T-cell (primary cell): ENCODE data around the gene CHTF8. TPM values are rescaled to one million over a fixed set of nuclear protein-coding genes. Genes with fewer than 3 reads are reported as not detected.
"Not testable (repeated sequence)": the region's sequence is repeated elsewhere in the genome, so short reads cannot be mapped to it uniquely, and the experiment has no call there.

Experiments used
- ATAC-seq, 4 experiments: fragments of 200-7000 bp in 3 of 4; fragments of 150-1000 bp in 1 of 4; cut with Tn5 transposase; replicated peaks in 1 of 4; 1 replicate in 3 of 4; 2 replicates in 1 of 4; pipeline ENCODE4 v1.10.0; 2021; ENCODE audit warnings: moderate library complexity in 3 of 4, mild to moderate bottlenecking in 2 of 4, moderate number of reproducible peaks in 1 of 4
- CTCF ChIA-PET, 2 donors: fragments of 300-600 bp; sonication (Branson Sonifier 250); formaldehyde crosslinking; loops; one replicate each; lab custom pipeline; 2022; ENCODE audit warnings: antibody characterized with exemption in 2 of 2; lab: Charles Lee
- POLR2A ChIA-PET, 2 donors: fragments of 300-600 bp; sonication (Branson Sonifier 250); formaldehyde crosslinking; loops; one replicate each; lab custom pipeline; 2022; ENCODE audit warnings: antibody characterized with exemption in 2 of 2; lab: Charles Lee
- DNase-seq, 35 experiments: peaks; one replicate each; pipeline versions ENCODE4 v3.0.0 to v3.0.0-alpha.2; 2013 to 2023
- H3K27ac ChIP-seq: one replicate; pipeline ENCODE4 v1.5.1; 2013; ENCODE audit warnings: low read length
- H3K27me3 ChIP-seq, 2 experiments: replicated peaks in 1 of 2; 1 replicate in 1 of 2; 2 replicates in 1 of 2; pipeline versions ENCODE4 v1.6.1 to v1.7.0; 2013; ENCODE audit warnings: low read length in 1 of 2, mixed read lengths in 1 of 2; ENCODE audit not compliant: control insufficient read depth in 2 of 2, insufficient read depth in 2 of 2; ENCODE audit errors: extremely low read depth in 1 of 2
- H3K36me3 ChIP-seq, 2 donors: 1 replicate in 1 of 2; 2 replicates in 1 of 2; pipeline versions ENCODE4 v1.6.1 to v1.7.0; 2013; ENCODE audit warnings: low read length in 1 of 2; ENCODE audit not compliant: control insufficient read depth in 2 of 2, insufficient read depth in 1 of 2; ENCODE audit errors: extremely low read depth in 1 of 2
- H3K4me1 ChIP-seq, 2 experiments: 1 replicate in 1 of 2; 2 replicates in 1 of 2; pipeline versions ENCODE4 v1.6.1 to v1.7.0; 2013; ENCODE audit warnings: low read length in 2 of 2, mixed read lengths in 1 of 2; ENCODE audit not compliant: insufficient read depth in 2 of 2, control insufficient read depth in 1 of 2; ENCODE audit errors: extremely low read depth in 1 of 2
- H3K4me3 ChIP-seq, 2 donors: 1 replicate in 1 of 2; 2 replicates in 1 of 2; pipeline versions ENCODE4 v1.5.1 to v1.7.0; 2013; ENCODE audit warnings: mild to moderate bottlenecking in 2 of 2, low read length in 1 of 2, moderate library complexity in 1 of 2; ENCODE audit not compliant: control insufficient read depth in 1 of 2; ENCODE audit errors: extremely low read depth in 1 of 2
- H3K9me3 ChIP-seq: 2 replicates; pipeline ENCODE4 v1.7.0; 2013
- H3K27ac Mint-ChIP-seq, 2 donors: one replicate each; pipeline ENCODE4 v1.8.0; 2020 to 2021; ENCODE audit warnings: mild to moderate bottlenecking in 2 of 2, mixed read lengths in 2 of 2
- H3K27me3 Mint-ChIP-seq, 2 donors: one replicate each; pipeline ENCODE4 v1.8.0; 2021 to 2022; ENCODE audit warnings: mixed read lengths in 2 of 2
- H3K36me3 Mint-ChIP-seq: one replicate; pipeline ENCODE4 v1.8.0; 2021; ENCODE audit warnings: mixed read lengths
- H3K4me1 Mint-ChIP-seq, 3 donors: one replicate each; pipeline ENCODE4 v1.8.0; 2020 to 2022; ENCODE audit warnings: mixed read lengths in 3 of 3, mild to moderate bottlenecking in 1 of 3
- H3K4me3 Mint-ChIP-seq, 3 donors: one replicate each; pipeline ENCODE4 v1.8.0; 2020 to 2022; ENCODE audit warnings: mild to moderate bottlenecking in 3 of 3, mixed read lengths in 3 of 3, moderate library complexity in 3 of 3
- H3K9me3 Mint-ChIP-seq, 3 donors: one replicate each; pipeline ENCODE4 v1.8.0; 2020 to 2022; ENCODE audit warnings: mixed read lengths in 3 of 3
- WGBS: methylation state at CpG from one replicate; pipeline ENCODE4 v1.1.5; 2013; ENCODE audit warnings: missing lambda C conversion rate; ENCODE audit not compliant: insufficient coverage; 5-methylcytosine and 5-hydroxymethylcytosine counted together
- total RNA-seq, 35 experiments: library from RNA in 6 of 35; stranded (reverse) in 6 of 35; fragments of 120-200 nt in 1 of 35; gene quantifications; one replicate each; pipeline versions ENCODE4 v1.2.1 to v1.2.4 and lab custom pipeline; 2013 to 2026

CHTF8 gene
- total RNA-seq, 5 donors from 2014 or later (not counting 1 experiment from before 2014, with no cell fraction given) = 64.8 to 138 (median 124) TPM

DNA sequence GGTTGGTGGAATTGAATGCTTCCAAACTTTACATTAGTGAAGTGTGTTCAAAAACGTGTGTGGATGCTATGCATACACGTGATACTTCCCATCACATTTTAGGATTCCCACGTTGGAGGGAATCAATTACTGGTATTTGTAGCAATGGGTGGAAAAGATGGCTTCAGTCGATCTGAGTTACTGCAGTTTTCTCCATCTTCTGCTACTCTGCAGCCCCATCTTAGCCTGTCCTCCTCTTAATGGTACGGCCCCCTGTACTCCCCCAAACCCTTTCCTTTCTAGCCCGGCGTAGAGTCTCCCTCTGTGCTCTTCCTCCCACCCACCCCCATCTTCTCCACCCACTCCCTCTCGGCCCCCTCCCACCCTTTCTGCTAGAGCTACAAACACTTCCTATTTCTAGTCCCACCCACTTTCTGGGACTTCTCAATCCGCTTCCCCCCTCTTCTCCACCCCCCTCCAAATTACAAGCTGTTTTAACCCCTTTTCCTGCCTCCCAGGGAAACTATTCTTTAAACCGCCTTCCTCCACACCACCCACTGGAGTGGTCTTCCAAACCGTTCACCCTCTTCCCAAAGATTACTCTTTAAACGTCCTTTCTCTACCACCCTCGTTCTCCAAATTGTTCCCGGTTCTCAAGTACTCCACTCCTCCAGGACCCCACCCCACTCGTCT, 1.1 kb downstream of the CHTF8 start:
- Histone ChIP-seq H3K36me3 (peaks cover 2 to 11% of the 10 kb centered on the region in 2 donors), H3K4me1 (peaks cover 16 to 20% of the 10 kb centered on the region in 2 experiments), H3K27me3 (no peaks in the 10 kb centered on the region), H3K27ac (peak overlapping the region; percentile 59), H3K9me3 (no peaks in the 10 kb centered on the region), H3K4me3 (peak overlapping the region; percentile 80 to 81)
- Mint-ChIP-seq H3K27ac (peak overlapping the region; percentile 87 to 88), H3K4me1 (peaks cover 59 to 65% (median 64%) of the 10 kb centered on the region in 3 donors), H3K27me3 (no peaks in the 10 kb centered on the region), H3K36me3 (peaks cover 2% of the 10 kb centered on the region), H3K9me3 (no peaks in the 10 kb centered on the region), H3K4me3 (peak overlapping the region; percentile 92 to 95 (median 94))
- DNase-seq = peak in 2 of 35 experiments; percentile 18 to 39
- POLR2A ChIA-PET = interaction anchor here (0.6 to 0.7 kb wide), 6 partner anchors 9 to 763 kb away, joined by 3 to 8 read pairs (median 4); no protein-coding TSS in a partner anchor
- 0% methylated on average over 9 of the region's 15 CpGs for WGBS
- ATAC-seq = no peak
- CTCF ChIA-PET = interaction anchor here (0.5 to 0.7 kb wide), 2 partner anchors 21 to 585 kb away, joined by 3 to 14 read pairs; no protein-coding TSS in a partner anchor

DNA sequence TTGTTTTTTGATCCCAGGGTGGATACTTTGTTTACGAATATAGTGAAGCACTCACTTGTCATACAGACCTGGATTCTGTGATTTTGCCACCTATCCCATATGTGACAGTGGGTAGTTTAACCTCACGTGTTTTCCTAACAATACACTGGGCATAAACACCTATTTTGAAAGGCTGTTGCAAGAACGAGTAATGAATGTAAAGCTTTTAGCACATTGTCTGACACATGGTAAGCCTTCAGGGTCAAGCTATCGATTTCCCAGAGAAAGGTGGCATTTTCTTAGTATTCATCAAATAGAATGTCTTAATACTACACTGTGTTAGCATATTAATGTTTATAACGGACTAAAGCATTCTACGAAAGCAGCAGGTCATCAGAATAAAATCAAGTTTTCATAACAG, 1.9 kb downstream of the CHTF8 start:
- Histone ChIP-seq H3K4me3 (no peak overlapping the region), H3K4me1 (peaks cover 16 to 20% of the 10 kb centered on the region in 2 experiments), H3K27me3 (no peaks in the 10 kb centered on the region), H3K27ac (peak overlapping the region; percentile 22), H3K9me3 (no peaks in the 10 kb centered on the region), H3K36me3 (peaks cover 2 to 10% of the 10 kb centered on the region in 2 donors)
- peaks cover 64 to 70% (median 68%) of the 10 kb centered on the region in 3 donors for H3K4me1 Mint-ChIP-seq
- peak overlapping the region in 1 of 2 donors; percentile 87 for H3K27ac Mint-ChIP-seq
- H3K9me3 Mint-ChIP-seq = no peaks in the 10 kb centered on the region
- ChIA-PET POLR2A (no interaction called here), CTCF (interaction anchor here (0.5 to 0.6 kb wide), 4 partner anchors 14 to 1124 kb away, joined by 3 to 6 read pairs (median 4); no protein-coding TSS in a partner anchor)
- ATAC-seq = no peak
- peak overlapping the region; percentile 92 to 95 (median 94) for H3K4me3 Mint-ChIP-seq
- no peak for DNase-seq
- no CpG with 5 or more reads among the region's 6 CpGs for WGBS
- H3K36me3 Mint-ChIP-seq = peaks cover 2% of the 10 kb centered on the region
- no peaks in the 10 kb centered on the region for H3K27me3 Mint-ChIP-seq

GRCh38 chr16:69127966-69128510, 4.3 kb downstream of the CHTF8 start:
- H3K9me3 Mint-ChIP-seq = no peaks in the 10 kb centered on the region
- ChIA-PET CTCF (interaction anchor here (0.6 to 1.3 kb wide), 5 partner anchors 63 to 603 kb away, joined by 3 to 9 read pairs (median 3); no protein-coding TSS in a partner anchor), POLR2A (interaction anchor here in 1 of 2 donors (0.6 to 0.7 kb wide), 3 partner anchors 182 to 1392 kb away, joined by 3 to 8 read pairs (median 4); no protein-coding TSS in a partner anchor)
- Histone ChIP-seq H3K36me3 (peaks cover 0 to 10% of the 10 kb centered on the region in 2 donors), H3K27ac (no peak overlapping the region), H3K4me3 (no peak overlapping the region), H3K27me3 (no peaks in the 10 kb centered on the region), H3K4me1 (peaks cover 10 to 14% of the 10 kb centered on the region in 2 experiments), H3K9me3 (no peaks in the 10 kb centered on the region)
- WGBS = 100% methylated on average over 5 of the region's 12 CpGs
- no peak overlapping the region for H3K4me3 Mint-ChIP-seq
- peaks cover 2% of the 10 kb centered on the region for H3K36me3 Mint-ChIP-seq
- peaks cover 49 to 59% (median 55%) of the 10 kb centered on the region in 3 donors for H3K4me1 Mint-ChIP-seq
- no peak overlapping the region for H3K27ac Mint-ChIP-seq
- ATAC-seq (no peak), DNase-seq (no peak)
- H3K27me3 Mint-ChIP-seq = no peaks in the 10 kb centered on the region

DNA sequence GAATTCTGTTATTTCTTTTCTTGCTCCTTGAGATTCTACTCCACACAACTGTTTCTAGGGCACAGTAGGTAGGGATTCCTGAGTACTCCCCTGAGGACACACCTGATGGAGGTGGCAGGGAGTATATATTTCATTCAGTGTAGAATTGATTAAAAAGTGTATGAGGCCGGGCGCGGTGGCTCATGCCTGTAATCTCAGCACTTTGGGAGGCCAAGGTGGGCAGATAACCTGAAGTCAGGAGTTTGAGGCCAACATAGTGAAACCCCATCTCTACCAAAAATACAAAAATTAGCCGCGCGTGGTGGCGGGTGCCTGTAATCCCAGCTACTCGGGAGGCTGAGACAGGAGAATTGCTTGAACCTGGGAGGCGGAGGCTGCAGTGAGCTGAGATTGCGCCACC, 5.6 kb downstream of the CHTF8 start:
- not testable (repeated sequence) for H3K36me3 Mint-ChIP-seq, DNase-seq, H3K4me3 Mint-ChIP-seq, H3K27me3 ChIP-seq, H3K27me3 Mint-ChIP-seq, H3K9me3 Mint-ChIP-seq, H3K4me3 ChIP-seq, H3K27ac ChIP-seq, ATAC-seq, H3K9me3 ChIP-seq
- POLR2A ChIA-PET = interaction anchor here in 1 of 2 donors (0.6 kb wide), 2 partner anchors 118 to 269 kb away, joined by 3 to 14 read pairs; no protein-coding TSS in a partner anchor
- peaks cover 45 to 54% (median 51%) of the 10 kb centered on the region in 3 donors for H3K4me1 Mint-ChIP-seq
- Histone ChIP-seq H3K4me1 (peaks cover 8 to 10% of the 10 kb centered on the region in 2 experiments), H3K36me3 (peaks cover 0 to 10% of the 10 kb centered on the region in 2 donors)
- H3K27ac Mint-ChIP-seq = peak overlapping the region in 1 of 2 donors; percentile 55
- 100% methylated on average over 2 of the region's 10 CpGs for WGBS
- CTCF ChIA-PET = interaction anchor here (0.6 to 1.3 kb wide), 4 partner anchors 211 to 1378 kb away, joined by 3 to 12 read pairs (median 4); no protein-coding TSS in a partner anchor

- no peak for DNase-seq
- Mint-ChIP-seq H3K9me3 (no peaks in the 10 kb centered on the region), H3K36me3 (peaks cover 5% of the 10 kb centered on the region), H3K4me1 (peaks cover 40 to 48% (median 48%) of the 10 kb centered on the region in 3 donors), H3K27ac (peak overlapping the region in 1 of 2 donors; percentile 55), H3K4me3 (no peak overlapping the region), H3K27me3 (no peaks in the 10 kb centered on the region)
- Histone ChIP-seq H3K27me3 (no peaks in the 10 kb centered on the region), H3K9me3 (no peaks in the 10 kb centered on the region), H3K36me3 (peaks cover 0 to 12% of the 10 kb centered on the region in 2 donors), H3K27ac (no peak overlapping the region), H3K4me1 (peaks cover 4 to 8% of the 10 kb centered on the region in 2 experiments), H3K4me3 (no peak overlapping the region)
- ChIA-PET CTCF (no interaction called here), POLR2A (interaction anchor here in 1 of 2 donors (0.5 kb wide), 1 partner anchor 252 kb away, joined by 5 read pairs; no protein-coding TSS in a partner anchor)
- ATAC-seq = no peak
- WGBS = 100% methylated on average over 2 of the region's 3 CpGs
Observed at GRCh38 chr16:69126221-69126620, 6.2 kb downstream of the CHTF8 start.

DNA sequence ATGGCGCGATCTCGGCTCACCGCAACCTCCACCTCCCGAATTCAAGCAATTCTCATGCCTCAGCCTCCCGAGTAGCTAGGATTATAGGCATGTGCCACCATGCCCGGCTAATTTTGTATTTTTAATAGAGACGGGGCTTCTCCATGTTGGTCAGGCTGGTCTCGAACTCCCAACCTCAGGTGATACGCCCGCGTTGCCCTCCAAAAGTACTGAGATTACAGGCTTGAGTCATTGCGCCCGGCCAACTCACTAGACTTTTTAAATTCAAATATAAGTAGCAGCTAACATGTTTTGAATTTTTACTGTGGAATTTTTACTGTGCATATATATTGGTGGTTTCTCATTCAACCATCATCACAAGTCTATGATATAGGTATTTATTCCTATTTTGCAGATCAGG, 7.4 kb downstream of the CHTF8 start:
- H3K27ac ChIP-seq = not testable (repeated sequence)
- POLR2A ChIA-PET = interaction anchor here in 1 of 2 donors (0.5 kb wide), 1 partner anchor 28 kb away, joined by 3 read pairs; no protein-coding TSS in a partner anchor
- peaks cover under 1 to 24% of the 10 kb centered on the region in 2 donors for H3K36me3 ChIP-seq

More for the DNA sequence above, 7.4 kb downstream of the CHTF8 start:
- WGBS = 98% methylated on average over 9 of the region's 14 CpGs
- not testable (repeated sequence) for H3K9me3 ChIP-seq, H3K4me1 ChIP-seq, ATAC-seq, H3K27ac Mint-ChIP-seq, DNase-seq, H3K27me3 Mint-ChIP-seq, H3K9me3 Mint-ChIP-seq, H3K4me3 ChIP-seq, H3K27me3 ChIP-seq, H3K4me3 Mint-ChIP-seq
- Mint-ChIP-seq H3K4me1 (peaks cover 28 to 36% (median 35%) of the 10 kb centered on the region in 3 donors), H3K36me3 (peaks cover 15% of the 10 kb centered on the region)
- CTCF ChIA-PET = interaction anchor here (0.5 to 2.4 kb wide), 7 partner anchors 13 to 597 kb away, joined by 3 to 11 read pairs (median 4); no protein-coding TSS in a partner anchor
